ENCODE data around the gene DGLUCY.
"Not testable (repeated sequence)": the region's sequence is repeated elsewhere in the genome, so short reads cannot be mapped to it uniquely, and the experiment has no call there.

Gene DGLUCY

GRCh38 chr14:91113829-91114078 is at the start of gene DGLUCY:
DGLUCY (plus strand) TSS chr14:91114073; CDS start chr14:91160295, 46,222 bp downstream.
- DNase-seq = no peak

GRCh38 chr14:91065266-91065665 is 48.6 kb upstream of the DGLUCY start:
- DNase-seq = no peak

GRCh38 chr14:91067186-91067585 is 46.7 kb upstream of the DGLUCY start:
- no peak for DNase-seq

- no peak for DNase-seq
Observed at GRCh38 chr14:91068642-91069041, 45.2 kb upstream of the DGLUCY start.

GRCh38 chr14:91070572-91070971 is 43.3 kb upstream of the DGLUCY start:
- DNase-seq = no peak

GRCh38 chr14:91075553-91075952 is 38.3 kb upstream of the DGLUCY start:
- no peak for DNase-seq

GRCh38 chr14:91078095-91078737 is 35.7 kb upstream of the DGLUCY start:
- DNase-seq = no peak

GRCh38 chr14:91080071-91080470 is 33.8 kb upstream of the DGLUCY start:
- no peak for DNase-seq

- DNase-seq = no peak
Observed at GRCh38 chr14:91082282-91082681, 31.6 kb upstream of the DGLUCY start.

- DNase-seq = no peak
Observed at GRCh38 chr14:91084516-91084915, 29.4 kb upstream of the DGLUCY start.

- DNase-seq = not testable (repeated sequence)
Observed at GRCh38 chr14:91087470-91087869, 26.4 kb upstream of the DGLUCY start.

- no peak for DNase-seq
Observed at GRCh38 chr14:91088585-91089235, 25.2 kb upstream of the DGLUCY start.

GRCh38 chr14:91089958-91090535 is 23.8 kb upstream of the DGLUCY start:
- no peak for DNase-seq

- no peak for DNase-seq
Observed at GRCh38 chr14:91090743-91091142, 23.1 kb upstream of the DGLUCY start.

GRCh38 chr14:91092073-91092472 is 21.8 kb upstream of the DGLUCY start:
- no peak for DNase-seq

- DNase-seq = not testable (repeated sequence)
Observed at GRCh38 chr14:91093743-91094472, 20.0 kb upstream of the DGLUCY start.

GRCh38 chr14:91094772-91095171 is 19.1 kb upstream of the DGLUCY start:
- DNase-seq = no peak

GRCh38 chr14:91095178-91095577 is 18.7 kb upstream of the DGLUCY start:
- no peak for DNase-seq

GRCh38 chr14:91097657-91098056 is 16.2 kb upstream of the DGLUCY start:
- not testable (repeated sequence) for DNase-seq

- no peak for DNase-seq
Observed at GRCh38 chr14:91098591-91098990, 15.3 kb upstream of the DGLUCY start.

- DNase-seq = no peak
Observed at GRCh38 chr14:91100102-91100501, 13.8 kb upstream of the DGLUCY start.

GRCh38 chr14:91103116-91103515 is 10.8 kb upstream of the DGLUCY start:
- no peak for DNase-seq

GRCh38 chr14:91108941-91109611 is 4.8 kb upstream of the DGLUCY start:
- DNase-seq = no peak

All from NCI-H1092 treated with DMSO at 0.1 percent for 48 hours (cell line).